Breast epithelium (tissue), 3 donors: ENCODE measurements around the gene ICOSLG.

Experiments used
- CTCF ChIP-seq, 3 donors: fragments of 450-650 bp; IDR thresholded peaks; one replicate each; pipeline ENCODE4 v1.5.1; 2016 to 2017; ENCODE audit warnings: antibody characterized with exemption in 3 of 3, mild to moderate bottlenecking in 3 of 3, moderate library complexity in 3 of 3
- POLR2A ChIP-seq: fragments of 450-650 bp; IDR thresholded peaks from one replicate; pipeline ENCODE4 v1.6.1; 2016; ENCODE audit warnings: antibody characterized with exemption, mild to moderate bottlenecking, moderate library complexity
- POLR2AphosphoS5 ChIP-seq, 3 donors: sonication (generic); formaldehyde crosslinking; IDR thresholded peaks; one replicate each; pipeline ENCODE4 v1.6.1; 2017; ENCODE audit warnings: antibody characterized with exemption in 3 of 3

- TF ChIP-seq CTCF (IDR thresholded peaks at IDR 0.05) = no peak
- no peak for TF ChIP-seq POLR2AphosphoS5 (IDR thresholded peaks at IDR 0.05)
- no peak for TF ChIP-seq POLR2A
Measured at GRCh38 chr21:44273046-44273445, 32.3 kb upstream of the ICOSLG start.
